Measurements from ENCODE around the gene PITX3.
"Not testable (repeated sequence)": the region's sequence is repeated elsewhere in the genome, so short reads cannot be mapped to it uniquely, and the experiment has no call there.

Gene PITX3

GRCh38 chr10:102225646-102226541 is 15.4 kb downstream of the PITX3 start, which contains the start of gene ELOVL3:
TSS of gene ELOVL3 (plus strand) at chr10:102226299. CDS start at chr10:102226549, 250 bp downstream.
- FAIRE-seq, result peak; percentile 96

- FAIRE-seq, result no peak
Observed at GRCh38 chr10:102222797-102223196, 18.5 kb downstream of the PITX3 start.

DNA sequence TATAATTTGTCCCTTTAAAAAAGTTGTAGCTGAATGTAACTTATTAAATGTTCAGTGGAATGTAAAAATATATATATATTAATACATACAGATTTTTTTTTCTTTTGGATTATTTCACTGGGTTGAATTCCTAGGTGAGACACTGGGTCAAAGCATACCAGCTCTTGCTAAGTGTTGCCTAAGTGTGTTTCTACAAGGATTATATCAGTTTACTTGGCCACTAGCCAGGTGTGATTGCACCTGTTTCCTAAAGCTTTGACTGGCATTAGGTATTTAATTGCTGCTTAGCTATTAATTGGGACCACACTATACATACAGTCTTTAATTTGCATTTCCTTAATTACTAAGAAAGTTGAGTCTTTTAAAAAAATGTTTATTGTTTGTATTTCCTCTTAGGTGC is 20.7 kb downstream of the PITX3 start:
- FAIRE-seq, result no peak

DNA sequence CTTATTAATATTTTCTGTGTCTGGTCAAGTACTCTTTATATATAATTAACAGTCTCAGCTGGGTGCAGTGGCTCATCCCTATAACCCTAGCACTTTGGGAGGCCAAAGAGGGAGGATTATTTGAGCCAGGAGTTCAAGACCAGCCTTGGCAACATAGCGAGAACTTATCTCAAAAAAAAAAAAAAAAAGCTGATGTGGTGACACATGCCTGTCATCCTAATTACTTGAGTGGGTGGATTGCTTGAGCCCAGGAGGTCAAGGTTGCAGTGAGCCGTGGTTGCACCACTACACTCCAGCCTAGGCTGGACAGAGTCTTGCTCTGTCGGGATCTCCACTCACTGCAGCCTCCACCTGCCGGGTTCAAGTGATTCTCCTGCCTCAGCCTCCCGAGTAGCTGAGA is 21.9 kb downstream of the PITX3 start:
- FAIRE-seq, result no peak

DNA sequence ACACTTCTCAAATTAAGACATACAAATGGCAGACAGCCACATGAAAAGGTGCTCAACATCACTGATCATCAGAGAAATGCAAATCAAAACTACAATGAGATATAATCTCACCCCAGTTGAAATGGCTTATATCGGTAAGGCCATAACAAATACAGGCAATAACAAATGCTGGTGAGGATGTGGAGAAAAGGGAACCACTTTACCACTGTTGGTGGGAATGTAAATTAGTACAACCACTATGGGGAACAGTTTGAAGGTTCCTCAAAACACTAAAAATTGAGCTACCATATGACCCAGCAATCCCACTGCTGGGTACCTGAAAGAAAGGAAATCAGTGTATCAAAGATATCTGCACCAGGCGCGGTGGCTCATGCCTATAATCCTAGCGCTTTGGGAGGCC is 27.7 kb downstream of the PITX3 start:
- FAIRE-seq, result not testable (repeated sequence)

DNA sequence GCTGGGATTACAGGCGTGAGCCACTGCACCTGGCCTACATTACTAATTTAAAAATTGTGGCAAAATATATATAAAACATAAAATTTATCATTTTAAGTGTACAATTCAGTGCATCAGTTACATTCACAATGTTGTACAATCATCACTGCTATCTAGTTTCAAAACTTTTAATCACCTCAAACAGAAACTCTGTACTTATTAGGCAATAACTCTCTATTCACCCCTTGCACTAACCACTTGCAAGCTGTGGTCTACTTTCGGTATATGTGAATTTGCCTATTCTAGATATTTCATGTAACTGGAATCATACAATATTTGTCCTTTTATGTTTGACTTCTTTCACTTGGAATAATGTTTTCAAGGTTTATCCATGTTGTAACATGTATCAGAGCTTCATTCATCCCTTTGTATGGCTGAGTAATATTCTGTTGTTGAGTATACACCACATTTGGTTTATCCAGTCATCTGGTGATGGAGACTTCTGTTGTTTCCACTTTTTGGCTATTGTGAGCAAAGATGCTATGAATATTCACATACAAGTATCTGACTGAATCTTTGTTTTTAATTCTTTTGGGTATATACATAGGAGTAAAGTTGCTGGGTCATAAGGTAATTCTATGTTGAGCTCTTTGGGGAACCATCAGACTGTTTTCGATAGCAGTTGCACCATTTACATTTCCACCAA is 29.6 kb downstream of the PITX3 start:
- FAIRE-seq, result no peak

DNA sequence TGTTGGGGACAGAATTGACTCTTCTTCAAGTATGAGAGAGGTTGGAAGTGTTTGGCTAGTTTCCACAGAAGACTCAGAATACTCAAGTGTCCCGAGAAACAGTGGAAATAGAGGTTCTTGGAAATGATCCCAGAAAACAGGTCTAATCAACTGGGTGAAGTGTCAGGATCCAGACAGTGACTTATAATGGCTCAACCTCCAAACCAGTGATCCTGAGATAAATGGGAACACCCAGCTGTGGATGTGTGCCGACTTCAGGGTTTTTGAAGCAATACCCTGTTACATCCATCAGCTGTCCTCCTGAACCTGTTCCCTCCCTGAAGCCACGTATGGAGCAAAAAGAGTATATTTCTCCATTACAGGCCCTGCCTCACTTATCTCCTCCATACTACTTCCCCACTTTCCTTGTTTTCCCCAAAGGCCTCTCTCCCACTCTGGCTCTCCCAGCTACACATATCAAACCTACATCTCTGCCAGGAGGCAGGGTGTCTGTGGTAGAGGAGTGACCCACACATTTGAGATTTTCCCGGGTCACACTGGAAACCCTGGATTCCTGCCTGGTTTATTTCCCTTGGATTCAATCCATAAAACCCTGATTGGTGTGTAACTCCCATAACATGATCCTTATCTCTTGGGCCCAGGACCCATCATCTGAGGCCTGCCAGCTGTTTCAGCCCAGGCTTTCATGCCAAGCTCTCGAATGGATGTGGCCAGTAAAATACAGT is 32.8 kb downstream of the PITX3 start:
- no peak for FAIRE-seq

DNA sequence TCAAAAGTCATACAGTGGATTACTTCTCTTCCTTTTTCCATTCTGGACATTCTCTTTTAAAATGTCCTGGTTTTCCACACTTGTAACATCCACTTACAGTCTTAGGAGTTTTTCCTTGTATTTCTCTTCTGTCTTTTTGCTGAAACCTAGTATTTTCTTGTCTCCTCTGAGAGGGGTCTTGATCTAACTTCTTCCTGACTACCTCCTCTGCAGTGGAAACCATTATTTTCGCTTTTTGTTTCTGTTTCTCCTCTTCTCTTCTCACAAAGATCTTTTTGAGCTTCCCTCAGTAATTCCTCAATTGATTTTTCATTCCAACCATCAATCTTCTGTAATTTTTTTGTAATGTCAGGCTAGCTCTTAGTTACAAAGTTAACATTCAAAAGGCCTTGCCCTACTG is 38.9 kb downstream of the PITX3 start:
- FAIRE-seq, result no peak

- no peak for FAIRE-seq
Observed at GRCh38 chr10:102200751-102201640, 40.3 kb downstream of the PITX3 start.

DNA sequence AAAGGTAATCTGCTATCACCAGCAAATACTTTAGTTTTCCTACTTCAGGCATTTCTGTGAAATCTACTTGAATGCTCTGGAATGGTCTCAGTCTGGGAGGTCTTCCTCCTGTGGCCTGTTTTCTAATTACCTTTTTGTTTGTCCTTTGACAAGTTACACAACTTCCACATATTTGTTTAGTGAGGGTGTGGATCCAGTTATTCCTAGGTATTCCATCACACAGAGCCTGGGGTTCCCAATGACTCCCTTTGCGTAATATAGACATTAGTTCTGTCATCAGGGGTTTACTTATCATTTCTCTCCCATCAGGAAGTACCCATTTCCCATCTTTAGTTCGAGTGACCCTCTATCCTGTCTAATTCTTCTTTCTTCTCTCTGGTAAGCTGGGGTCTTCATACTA is 43.3 kb downstream of the PITX3 start:
- no peak for FAIRE-seq

DNA sequence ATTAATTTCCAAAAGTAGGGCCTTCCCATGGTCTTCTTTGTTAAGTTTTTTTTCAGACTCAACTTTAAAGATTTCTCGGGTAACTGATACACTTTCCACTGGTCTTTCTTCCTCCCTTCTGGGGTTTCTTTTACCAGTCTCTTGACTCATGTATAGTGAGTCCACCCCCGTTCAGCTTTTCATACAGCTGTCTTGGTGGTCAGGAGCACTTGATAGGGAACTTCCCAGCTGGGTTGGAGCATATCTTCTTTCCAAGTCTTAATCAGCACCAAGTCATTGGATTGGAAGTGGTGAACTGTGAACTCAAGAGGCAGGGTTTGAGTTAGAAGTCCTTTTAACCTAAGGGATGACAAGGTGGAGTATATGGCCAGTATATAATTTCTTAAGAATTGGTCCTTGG is 44.4 kb downstream of the PITX3 start:
- FAIRE-seq, result no peak

- no peak for FAIRE-seq
Observed at GRCh38 chr10:102195296-102195870, 45.9 kb downstream of the PITX3 start.

DNA sequence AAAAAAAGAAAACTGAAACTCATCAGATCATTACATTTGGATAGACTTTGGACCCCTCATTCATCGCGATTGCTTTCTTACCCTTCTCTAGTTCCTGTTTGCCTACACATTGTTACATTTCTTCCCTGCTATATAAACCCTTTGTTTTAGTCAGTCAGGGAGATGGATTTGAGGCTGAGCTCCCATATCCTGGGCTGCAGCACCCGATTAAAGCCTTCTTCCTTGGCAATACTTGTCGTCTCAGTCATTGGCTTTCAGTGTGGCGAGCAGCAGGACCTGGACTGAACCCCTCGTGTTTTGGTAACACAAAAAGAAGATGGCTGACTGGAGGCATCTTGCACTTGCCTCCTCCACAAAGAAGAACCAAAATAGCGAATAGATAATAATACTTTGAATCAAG is 49.4 kb downstream of the PITX3 start:
- FAIRE-seq, result no peak

- not testable (repeated sequence) for FAIRE-seq
Observed at GRCh38 chr10:102188941-102189898, 52.1 kb downstream of the PITX3 start.

DNA sequence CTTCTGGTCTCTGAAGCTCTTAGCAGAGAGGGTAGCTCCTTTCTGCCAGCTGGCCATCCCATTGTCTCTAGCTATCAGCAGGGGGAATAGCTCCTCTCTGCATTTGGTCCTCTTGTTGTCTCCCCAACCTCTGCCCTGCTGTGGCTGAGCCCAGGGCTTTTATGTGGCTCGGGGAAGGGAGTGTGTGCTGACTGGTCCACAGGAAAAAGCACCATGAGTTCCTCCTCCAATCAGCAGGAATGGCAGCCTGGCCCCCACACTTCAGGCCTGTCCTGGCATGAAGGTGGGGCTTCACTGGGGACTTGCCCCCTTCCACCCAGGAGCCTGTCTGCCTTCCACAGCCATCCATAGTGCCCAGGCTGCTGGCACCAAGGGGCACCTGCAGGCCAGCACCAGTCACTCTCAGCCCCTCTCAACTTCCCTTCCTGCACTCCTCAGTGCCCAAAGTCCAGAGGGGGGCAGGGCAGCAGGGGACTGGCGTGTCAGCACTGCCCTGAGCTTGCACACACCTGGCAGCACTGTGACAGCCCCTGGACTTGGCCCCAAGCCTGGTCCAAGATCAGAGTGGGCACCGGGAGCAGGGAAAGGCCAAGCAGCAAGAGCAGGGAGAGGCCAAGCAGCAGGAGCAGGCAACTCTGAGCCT is 52.9 kb downstream of the PITX3 start:
- FAIRE-seq, result no peak

DNA sequence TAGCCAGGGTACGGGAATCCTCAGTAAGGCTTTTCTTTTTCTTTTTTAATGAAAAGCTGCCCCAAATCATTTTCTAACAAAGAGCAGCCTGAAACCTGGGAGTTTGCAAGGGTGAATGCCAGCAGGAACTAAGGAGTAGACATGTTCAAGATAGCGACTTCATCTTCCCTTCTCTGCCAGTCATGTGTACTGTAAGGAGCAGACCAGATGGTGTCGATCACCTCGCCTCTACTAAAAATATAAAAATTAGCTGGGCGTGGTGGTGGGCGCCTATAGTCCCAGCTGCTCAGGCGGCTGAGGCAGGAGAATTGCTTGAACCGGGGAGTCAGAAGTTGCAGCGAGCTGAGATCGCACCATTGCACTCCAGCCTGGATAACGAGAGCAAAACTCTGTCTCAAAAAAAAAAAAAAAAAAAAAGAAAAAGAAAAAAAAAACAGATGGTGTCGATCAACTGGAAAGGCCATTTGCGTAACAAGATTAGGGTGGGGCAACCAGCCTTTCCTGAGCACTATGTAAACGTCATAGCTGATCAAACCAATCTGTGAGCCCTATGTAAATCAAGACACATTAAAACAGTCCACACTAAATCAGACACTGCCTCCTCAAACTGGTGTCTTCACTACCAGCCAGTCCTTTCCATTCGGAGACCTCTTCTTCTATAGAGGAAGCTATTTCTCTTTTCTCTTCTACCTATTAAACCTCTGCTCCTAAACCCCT is 55.3 kb downstream of the PITX3 start:
- FAIRE-seq, result no peak

- no peak for FAIRE-seq
Observed at GRCh38 chr10:102185272-102185671, 56.0 kb downstream of the PITX3 start.

- FAIRE-seq, result no peak
Observed at GRCh38 chr10:102184606-102185005, 56.7 kb downstream of the PITX3 start.
